Naive B cell (primary cell): Measurements from ENCODE around the gene SMIM26. TPM values are rescaled to one million over a fixed set of nuclear protein-coding genes. Genes with fewer than 3 reads are reported as not detected.

Experiments
- ATAC-seq, 2 donors: fragments of 150-1000 bp; cut with Tn5 transposase; 2 replicates each; pipeline ENCODE4 v1.10.0; 2021; ENCODE audit warnings: low read depth in 2 of 2, mild to moderate bottlenecking in 2 of 2, moderate library complexity in 2 of 2
- DNase-seq: peaks from one replicate; pipeline ENCODE4 v3.0.0; 2022
- H3K27ac Mint-ChIP-seq, 6 donors: one replicate each; pipeline ENCODE4 v1.8.0; 2020 to 2022; ENCODE audit warnings: mild to moderate bottlenecking in 6 of 6, mixed read lengths in 6 of 6, moderate library complexity in 5 of 6, inconsistent platforms in 2 of 6
- H3K27me3 Mint-ChIP-seq, 3 donors: one replicate each; pipeline ENCODE4 v1.8.0; 2021 to 2022; ENCODE audit warnings: mixed read lengths in 3 of 3, mild to moderate bottlenecking in 1 of 3
- H3K36me3 Mint-ChIP-seq, 2 donors: one replicate each; pipeline ENCODE4 v1.8.0; 2020 to 2022; ENCODE audit warnings: mixed read lengths in 2 of 2, inconsistent platforms in 1 of 2, mild to moderate bottlenecking in 1 of 2
- H3K4me1 Mint-ChIP-seq, 3 donors: one replicate each; pipeline ENCODE4 v1.8.0; 2020 to 2022; ENCODE audit warnings: mixed read lengths in 3 of 3, inconsistent platforms in 1 of 3, mild to moderate bottlenecking in 1 of 3, moderate library complexity in 1 of 3
- H3K4me3 Mint-ChIP-seq, 8 donors: one replicate each; pipeline ENCODE4 v1.8.0; 2020 to 2022; ENCODE audit warnings: mild to moderate bottlenecking in 8 of 8, mixed read lengths in 8 of 8, moderate library complexity in 8 of 8, inconsistent platforms in 2 of 8
- H3K9me3 Mint-ChIP-seq, 7 donors: one replicate each; pipeline ENCODE4 v1.8.0; 2020 to 2022; ENCODE audit warnings: mixed read lengths in 7 of 7, mild to moderate bottlenecking in 5 of 7, inconsistent platforms in 2 of 7, moderate library complexity in 1 of 7
- polyA plus RNA-seq, 6 donors: library from polyadenylated mRNA; unstranded; fragments of 300-500 nt; fragmentation: Illumina TruSeq; gene quantifications; one replicate each; pipeline ENCODE4 v1.2.3, GENCODE V29; 2021; ENCODE audit warnings: low read depth in 6 of 6

The SMIM26 gene
- polyA plus RNA-seq, 6 donors from 2014 or later: 188 to 245 (median 234) TPM

GRCh38 chr20:18589941-18590674 is 22.9 kb downstream of the SMIM26 start:
- Mint-ChIP-seq H3K36me3 (no peaks in the 10 kb centered on the region), H3K4me1 (peaks cover 16 to 25% (median 24%) of the 10 kb centered on the region in 3 donors), H3K27me3 (no peaks in the 10 kb centered on the region), H3K4me3 (peak overlapping the region in 6 of 8 donors; percentile 1 to 91 (median 55)), H3K9me3 (no peaks in the 10 kb centered on the region), H3K27ac (peak overlapping the region in 5 of 6 donors; percentile 63 to 78 (median 69))
- no peak for ATAC-seq
- no peak for DNase-seq

- Mint-ChIP-seq H3K9me3 (no peaks in the 10 kb centered on the region), H3K36me3 (peaks cover 7 to 22% of the 10 kb centered on the region in 2 donors)
Measured at GRCh38 chr20:18596270-18596669, 29.0 kb downstream of the SMIM26 start.

GRCh38 chr20:18609741-18610140 is 42.5 kb downstream of the SMIM26 start:
- Mint-ChIP-seq H3K27ac (peak overlapping the region in 2 of 6 donors; percentile 11 to 24), H3K27me3 (no peaks in the 10 kb centered on the region), H3K9me3 (no peaks in the 10 kb centered on the region), H3K4me1 (peaks cover 0 to 6% (median 1%) of the 10 kb centered on the region in 3 donors), H3K4me3 (no peak overlapping the region), H3K36me3 (peaks cover 4 to 10% of the 10 kb centered on the region in 2 donors)
- DNase-seq (no peak), ATAC-seq (no peak)

More at GRCh38 chr20:18596270-18596669, 29.0 kb downstream of the SMIM26 start:
- ATAC-seq: no peak
- Mint-ChIP-seq H3K4me3 (no peak overlapping the region), H3K27me3 (no peaks in the 10 kb centered on the region), H3K27ac (no peak overlapping the region), H3K4me1 (peaks cover 0 to 5% (median 0%) of the 10 kb centered on the region in 3 donors)
- DNase-seq: no peak

GRCh38 chr20:18611492-18611891 is 44.3 kb downstream of the SMIM26 start:
- DNase-seq: no peak
- H3K4me1 Mint-ChIP-seq: peaks cover 0 to 10% (median 4%) of the 10 kb centered on the region in 3 donors
- ATAC-seq: no peak
- no peak overlapping the region for H3K4me3 Mint-ChIP-seq
- no peaks in the 10 kb centered on the region for H3K9me3 Mint-ChIP-seq
- H3K27ac Mint-ChIP-seq: peak overlapping the region in 1 of 6 donors; percentile 32
- peaks cover 11 to 14% of the 10 kb centered on the region in 2 donors for H3K36me3 Mint-ChIP-seq
- H3K27me3 Mint-ChIP-seq: no peaks in the 10 kb centered on the region

- no peak for ATAC-seq
- no peak for DNase-seq
- no peak overlapping the region for H3K4me3 Mint-ChIP-seq
- no peaks in the 10 kb centered on the region for H3K27me3 Mint-ChIP-seq
- peaks cover 0 to 10% (median 4%) of the 10 kb centered on the region in 3 donors for H3K4me1 Mint-ChIP-seq
- H3K27ac Mint-ChIP-seq: no peak overlapping the region
- H3K36me3 Mint-ChIP-seq: peaks cover 14 to 23% of the 10 kb centered on the region in 2 donors
- H3K9me3 Mint-ChIP-seq: no peaks in the 10 kb centered on the region
Measured at GRCh38 chr20:18613553-18613952, 46.3 kb downstream of the SMIM26 start.

GRCh38 chr20:18614244-18614643 is 47.0 kb downstream of the SMIM26 start:
- Mint-ChIP-seq H3K4me3 (no peak overlapping the region), H3K27ac (peak overlapping the region in 1 of 6 donors; percentile 13), H3K27me3 (no peaks in the 10 kb centered on the region), H3K36me3 (peaks cover 14 to 23% of the 10 kb centered on the region in 2 donors), H3K4me1 (peaks cover 0 to 10% (median 4%) of the 10 kb centered on the region in 3 donors), H3K9me3 (no peaks in the 10 kb centered on the region)
- DNase-seq: no peak
- ATAC-seq: no peak

- H3K36me3 Mint-ChIP-seq: peaks cover 7 to 23% of the 10 kb centered on the region in 2 donors
- no peak for DNase-seq
- no peak for ATAC-seq
- peak overlapping the region in 1 of 6 donors; percentile 86 for H3K27ac Mint-ChIP-seq
- H3K4me1 Mint-ChIP-seq: peaks cover 0 to 10% (median 4%) of the 10 kb centered on the region in 3 donors
- H3K9me3 Mint-ChIP-seq: no peaks in the 10 kb centered on the region
- no peak overlapping the region for H3K4me3 Mint-ChIP-seq
- H3K27me3 Mint-ChIP-seq: no peaks in the 10 kb centered on the region
Measured at GRCh38 chr20:18615020-18615650, 47.9 kb downstream of the SMIM26 start.

Other genes starting within 250 kb of the SMIM26 start
- 1 to 10 TPM in 4 of 6 donors, under 1 TPM in 2; 0.65 to 1.7 (median 1.1) TPM for gene DZANK1, start 100.4 kb upstream of the SMIM26 start, polyA plus RNA-seq
- gene POLR3F, start 100.0 kb upstream of the SMIM26 start, polyA plus RNA-seq: 10 to 100 TPM in 2 of 6 donors, 1 to 10 TPM in 4; 6.1 to 15.2 (median 8.5) TPM
- gene RBBP9, start 70.2 kb upstream of the SMIM26 start, polyA plus RNA-seq: 10 to 100 TPM in 2 of 6 donors, 1 to 10 TPM in 4; 7.7 to 11.9 (median 10.0) TPM
- gene SEC23B, start 59.5 kb upstream of the SMIM26 start, polyA plus RNA-seq: 10 to 100 TPM; 32.5 to 55.5 (median 39.7) TPM
- gene DTD1, start 20.6 kb downstream of the SMIM26 start, polyA plus RNA-seq: 10 to 100 TPM; 32.8 to 58.4 (median 39.3) TPM
- gene SCP2D1, start 246.4 kb downstream of the SMIM26 start, polyA plus RNA-seq: not detected